HCT116 (cell line): ENCODE data around the gene GCSAM. TPM values are rescaled to one million over a fixed set of nuclear protein-coding genes. Genes with fewer than 3 reads are reported as not detected.

Source experiments
- ATAC-seq: fragments of 200-7000 bp; cut with Tn5 transposase; 2 replicates; pipeline ENCODE4 v1.9.1; 2020; ENCODE audit warnings: mild to moderate bottlenecking, moderate library complexity
- BruUV-seq: library from RNA; stranded (reverse); fragments of 400-500 nt; replicated peaks from 2 replicates; lab custom pipeline; 2021; lab: Mats Ljungman, UMichigan
- CTCF ChIA-PET: fragments of 300-600 bp; sonication (Branson Sonifier 250); formaldehyde crosslinking; loops from one replicate; lab custom pipeline; 2021; ENCODE audit warnings: antibody characterized with exemption; lab: Charles Lee
- POLR2A ChIA-PET: fragments of 300-600, 350-600 bp; sonication (Branson Sonifier 250); formaldehyde crosslinking; loops from one replicate; lab custom pipeline; 2021; ENCODE audit warnings: antibody characterized with exemption; lab: Charles Lee
- RAD21 ChIA-PET, 2 experiments: fragments of 300-600 bp; sonication (Branson Sonifier 250); formaldehyde crosslinking; loops; one replicate each; lab custom pipeline; 2023; ENCODE audit warnings: low total read pairs in 2 of 2; ENCODE audit not compliant: uncharacterized antibody in 2 of 2, unreplicated experiment in 2 of 2, low non-redundant PET in 1 of 2; lab: Charles Lee
- DNase-seq: peaks from one replicate; pipeline ENCODE4 v3.0.0-alpha.2; 2010; ENCODE audit warnings: low read depth, low spot score
- H2AFZ ChIP-seq: fragments of 200-600 bp; shearing (Covaris generic), sonication (generic); 2 replicates; pipeline ENCODE4 v1.6.1; 2017; ENCODE audit warnings: low read depth, mixed run types, mixed read lengths, antibody characterized with exemption, low read length; ENCODE audit not compliant: poor library complexity, severe bottlenecking
- H3K27ac ChIP-seq: 2 replicates; pipeline ENCODE4 v1.5.1; 2012; ENCODE audit warnings: low read depth, low read length
- H3K27me3 ChIP-seq: fragments of 200-600 bp; sonication (generic); 2 replicates; pipeline ENCODE4 v1.6.1; 2016; ENCODE audit warnings: mixed run types, low read length, mixed read lengths; ENCODE audit not compliant: insufficient read depth
- H3K36me3 ChIP-seq, 2 experiments: fragments of 200-500 bp in 1 of 2; fragments of 200-600 bp in 1 of 2; sonication (Bioruptor generic) in 1 of 2; sonication (generic) in 1 of 2; 2 replicates each; pipeline versions ENCODE4 v1.5.1 to v1.6.1; 2014 to 2016; ENCODE audit warnings: low read length in 2 of 2, inconsistent platforms in 1 of 2, mixed read lengths in 1 of 2, mixed run types in 1 of 2; ENCODE audit not compliant: insufficient read depth in 2 of 2, control insufficient read depth in 1 of 2
- H3K4me1 ChIP-seq, 2 experiments: fragments of 200-600 bp in 1 of 2; sonication (generic) in 1 of 2; 2 replicates each; pipeline versions ENCODE4 v1.5.1 to v1.6.1; 2012 to 2017; ENCODE audit warnings: low read length in 2 of 2, inconsistent platforms in 1 of 2, mild to moderate bottlenecking in 1 of 2, mixed read lengths in 1 of 2, mixed run types in 1 of 2, moderate library complexity in 1 of 2; ENCODE audit not compliant: insufficient read depth in 2 of 2, control insufficient read depth in 1 of 2
- H3K4me2 ChIP-seq: fragments of 200-600 bp; sonication (generic); 2 replicates; pipeline ENCODE4 v1.6.1; 2017; ENCODE audit warnings: mixed run types, low read length, mixed read lengths
- H3K4me3 ChIP-seq, 2 experiments: fragments of 200-600 bp in 1 of 2; sonication (generic) in 1 of 2; replicated peaks in 1 of 2; 2 replicates each; pipeline ENCODE4 v1.5.1; 2011 to 2016; ENCODE audit warnings: low read length in 2 of 2, control low read depth in 1 of 2, low read depth in 1 of 2, mild to moderate bottlenecking in 1 of 2, mixed read lengths in 1 of 2, mixed run types in 1 of 2
- H3K79me2 ChIP-seq: fragments of 200-600 bp; sonication (generic); 2 replicates; pipeline ENCODE4 v1.6.1; 2017; ENCODE audit warnings: mild to moderate bottlenecking, mixed run types, low read length, moderate library complexity, mixed read lengths; ENCODE audit not compliant: insufficient read depth
- H3K9ac ChIP-seq: fragments of 200-600 bp; sonication (generic); 2 replicates; pipeline ENCODE4 v1.6.1; 2016; ENCODE audit warnings: low read length, mixed read lengths
- H3K9me2 ChIP-seq: fragments of 200-600 bp; sonication (generic), shearing (Covaris generic); 2 replicates; pipeline ENCODE4 v1.6.1; 2017; ENCODE audit warnings: mixed run types, mild to moderate bottlenecking, moderate library complexity; ENCODE audit not compliant: insufficient read depth
- H3K9me3 ChIP-seq, 2 experiments: fragments of 200-500 bp in 1 of 2; fragments of 200-600 bp in 1 of 2; sonication (Bioruptor generic) in 1 of 2; sonication (generic) in 1 of 2; 2 replicates each; pipeline ENCODE4 v1.6.1; 2014 to 2017; ENCODE audit warnings: low read length in 2 of 2, mixed read lengths in 2 of 2, inconsistent platforms in 1 of 2, low read depth in 1 of 2, mild to moderate bottlenecking in 1 of 2, mixed run types in 1 of 2, moderate library complexity in 1 of 2; ENCODE audit not compliant: control insufficient read depth in 1 of 2, insufficient read depth in 1 of 2
- H4K20me1 ChIP-seq: fragments of 200-600 bp; sonication (generic), shearing (Covaris generic); 2 replicates; pipeline ENCODE4 v1.6.1; 2017; ENCODE audit warnings: mixed run types, mild to moderate bottlenecking, moderate library complexity; ENCODE audit not compliant: insufficient read depth
- CEBPB ChIP-seq: IDR thresholded peaks from 2 replicates; pipeline ENCODE4 v1.6.1; 2012; ENCODE audit warnings: low read depth
- ELF1 ChIP-seq: IDR thresholded peaks from 2 replicates; pipeline ENCODE4 v1.6.1; 2012; ENCODE audit warnings: low read depth, borderline replicate concordance
- intact Hi-C: fragments of 100-400 bp; cut with micrococcal nuclease; formaldehyde crosslinking; loops from 2 replicates; pipeline ENCODE4 v1.10.0; 2022
- total RNA-seq: library from RNA; stranded (reverse); gene quantifications from one replicate; pipeline ENCODE4 v1.2.1, GENCODE V29; 2021; ENCODE audit not compliant: unreplicated experiment
- TF ChIP-seq, protein P1 (sequence below), 3 experiments: fragments of 200-600 bp in 1 of 3; sonication (generic) in 1 of 3; IDR thresholded peaks in 2 of 3; conservative IDR thresholded peaks in 1 of 3; 2 replicates each; pipeline ENCODE4 v1.5.1; 2012 to 2017; ENCODE audit warnings: low read depth in 2 of 3, low read length in 2 of 3, antibody characterized with exemption in 1 of 3, borderline replicate concordance in 1 of 3, control low read depth in 1 of 3, mild to moderate bottlenecking in 1 of 3, mixed read lengths in 1 of 3, mixed run types in 1 of 3, moderate library complexity in 1 of 3; ENCODE audit not compliant: insufficient read depth in 1 of 3

The GCSAM gene
- total RNA-seq, 1 experiment from 2014 or later: not detected

GRCh38 chr3:112119962-112120836 is 12.8 kb downstream of the GCSAM start (continued):
- no peak for TF ChIP-seq CEBPB

DNA sequence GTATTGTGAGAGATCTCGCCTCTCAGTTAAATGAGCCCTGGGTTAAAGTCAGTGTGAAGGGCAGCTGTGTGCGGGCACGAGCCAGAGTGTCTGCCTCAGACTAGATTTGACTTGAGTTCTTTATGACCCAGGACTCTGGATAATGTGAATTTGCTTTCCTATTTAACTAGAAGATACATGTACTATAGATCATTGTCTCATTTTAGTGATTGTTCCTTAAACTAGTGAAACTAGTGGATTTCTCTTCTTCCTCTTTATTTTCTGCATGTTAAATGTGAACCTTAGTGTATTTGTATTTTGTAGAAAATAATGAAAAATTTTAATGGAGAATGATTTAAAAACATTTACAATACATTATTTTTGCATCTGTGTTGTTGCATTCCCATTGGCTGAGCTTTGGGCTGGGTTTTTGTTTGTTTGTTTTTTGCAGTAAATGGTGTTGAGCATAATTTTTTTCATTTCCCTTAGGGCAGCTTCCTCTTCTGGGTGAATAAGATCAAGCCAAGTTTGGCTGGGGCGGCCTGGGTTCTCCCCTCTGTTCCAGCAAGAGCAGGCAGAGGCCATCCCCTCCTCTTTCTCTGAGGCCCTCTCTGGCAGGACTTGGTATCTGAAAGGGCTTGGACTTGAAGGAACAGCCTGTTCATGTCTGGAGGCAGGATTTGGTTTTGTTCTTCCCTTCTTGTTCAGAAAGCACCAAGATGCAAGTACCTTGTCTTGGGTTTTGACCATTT is 15.0 kb downstream of the GCSAM start:
- H3K27ac ChIP-seq: no peak overlapping the region
- no peaks in the 10 kb centered on the region for H3K79me2 ChIP-seq
- H3K9me2 ChIP-seq: no peaks in the 10 kb centered on the region
- H3K4me1 ChIP-seq: no peaks in the 10 kb centered on the region
- BruUV-seq: no TSS peak
- DNase-seq (no peak), ATAC-seq (peak; percentile 74)
- RAD21 ChIA-PET: no interaction called here
- no peak overlapping the region for H3K4me2 ChIP-seq
- POLR2A ChIA-PET: no interaction called here
- H2AFZ ChIP-seq: no peak overlapping the region
- no peak overlapping the region for H3K4me3 ChIP-seq
- no peaks in the 10 kb centered on the region for H4K20me1 ChIP-seq
- no peaks in the 10 kb centered on the region for H3K27me3 ChIP-seq
- TF ChIP-seq, protein P1, sequence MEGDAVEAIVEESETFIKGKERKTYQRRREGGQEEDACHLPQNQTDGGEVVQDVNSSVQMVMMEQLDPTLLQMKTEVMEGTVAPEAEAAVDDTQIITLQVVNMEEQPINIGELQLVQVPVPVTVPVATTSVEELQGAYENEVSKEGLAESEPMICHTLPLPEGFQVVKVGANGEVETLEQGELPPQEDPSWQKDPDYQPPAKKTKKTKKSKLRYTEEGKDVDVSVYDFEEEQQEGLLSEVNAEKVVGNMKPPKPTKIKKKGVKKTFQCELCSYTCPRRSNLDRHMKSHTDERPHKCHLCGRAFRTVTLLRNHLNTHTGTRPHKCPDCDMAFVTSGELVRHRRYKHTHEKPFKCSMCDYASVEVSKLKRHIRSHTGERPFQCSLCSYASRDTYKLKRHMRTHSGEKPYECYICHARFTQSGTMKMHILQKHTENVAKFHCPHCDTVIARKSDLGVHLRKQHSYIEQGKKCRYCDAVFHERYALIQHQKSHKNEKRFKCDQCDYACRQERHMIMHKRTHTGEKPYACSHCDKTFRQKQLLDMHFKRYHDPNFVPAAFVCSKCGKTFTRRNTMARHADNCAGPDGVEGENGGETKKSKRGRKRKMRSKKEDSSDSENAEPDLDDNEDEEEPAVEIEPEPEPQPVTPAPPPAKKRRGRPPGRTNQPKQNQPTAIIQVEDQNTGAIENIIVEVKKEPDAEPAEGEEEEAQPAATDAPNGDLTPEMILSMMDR (IDR thresholded peaks at IDR 0.05 in 2 of 3, conservative IDR thresholded peaks at IDR 0.05 in 1 of 3; ENCODE audit: borderline replicate concordance in 1 of 3, insufficient read depth in 1 of 3, low read depth in 2 of 3, low read length in 2 of 3): peak in 2 of 3 experiments; percentile 6 to 22; a peak in 1 of 6 replicates
- TF ChIP-seq ELF1: no peak
- intact Hi-C loops: loop anchor here (10.0 kb wide), 1 partner anchor 857 kb away; the partner anchor contains the start of gene CD200R1
- no peak overlapping the region for H3K9ac ChIP-seq
- no peaks in the 10 kb centered on the region for H3K9me3 ChIP-seq
- H3K36me3 ChIP-seq: peaks cover 17 to 32% of the 10 kb centered on the region in 2 experiments; a peak in 3 of 4 replicates
- CTCF ChIA-PET: no interaction called here
